Frontal cortex (tissue), 4 donors: Measurements from ENCODE around the gene SCGN. TPM values are rescaled to one million over a fixed set of nuclear protein-coding genes. Genes with fewer than 3 reads are reported as not detected.

Experiments used
- DNase-seq, 2 donors: peaks; one replicate each; pipeline ENCODE4 v3.0.0; 2012; ENCODE audit warnings: low spot score in 2 of 2
- FAIRE-seq: peaks from 2 replicates; lab custom pipeline; 2012; peaks lifted over from hg19 to GRCh38; lab: Jason Lieb, UNC
- total RNA-seq: library from RNA; depleted of rRNA; stranded (reverse); fragments of >200 nt; gene quantifications from one replicate; pipeline ENCODE4 v1.2.3, GENCODE V29; 2014
- donor health status: control.
- donor health status: control.
- donor health status: control.

Gene SCGN
- total RNA-seq, 1 donor from 2014 or later, result 30.2 TPM

GRCh38 chr6:25637960-25638434 is 14.0 kb upstream of the SCGN start:
- DNase-seq (no peak), FAIRE-seq (no peak)

- DNase-seq (no peak), FAIRE-seq (no peak)
Observed at GRCh38 chr6:25639653-25640052, 12.4 kb upstream of the SCGN start.

GRCh38 chr6:25640446-25640845 is 11.6 kb upstream of the SCGN start:
- no peak for FAIRE-seq
- no peak for DNase-seq

- DNase-seq, result no peak
- FAIRE-seq, result no peak
Observed at GRCh38 chr6:25640891-25641290, 11.1 kb upstream of the SCGN start.

- DNase-seq, result no peak
- FAIRE-seq, result no peak
Observed at GRCh38 chr6:25641377-25641776, 10.6 kb upstream of the SCGN start.

- FAIRE-seq (no peak), DNase-seq (no peak)
Observed at GRCh38 chr6:25641940-25642666, 9.9 kb upstream of the SCGN start.

- FAIRE-seq, result no peak
Observed at GRCh38 chr6:25642667-25643328, 9.2 kb upstream of the SCGN start.

GRCh38 chr6:25645916-25646315 is 6.1 kb upstream of the SCGN start:
- DNase-seq (no peak), FAIRE-seq (no peak)

More at GRCh38 chr6:25642667-25643328, 9.2 kb upstream of the SCGN start:
- no peak for DNase-seq

- DNase-seq (no peak), FAIRE-seq (no peak)
Observed at GRCh38 chr6:25649611-25650010, 2.4 kb upstream of the SCGN start.

GRCh38 chr6:25655723-25656122 is 3.7 kb downstream of the SCGN start:
- no peak for FAIRE-seq
- no peak for DNase-seq

GRCh38 chr6:25659633-25660368 is 7.8 kb downstream of the SCGN start:
- FAIRE-seq (no peak), DNase-seq (no peak)

GRCh38 chr6:25660512-25660911 is 8.5 kb downstream of the SCGN start:
- DNase-seq, result no peak
- no peak for FAIRE-seq

- no peak for DNase-seq
- no peak for FAIRE-seq
Observed at GRCh38 chr6:25661129-25661779, 9.2 kb downstream of the SCGN start.

GRCh38 chr6:25665455-25665854 is 13.4 kb downstream of the SCGN start:
- DNase-seq, result no peak
- no peak for FAIRE-seq

GRCh38 chr6:25669413-25669812 is 17.4 kb downstream of the SCGN start:
- no peak for DNase-seq
- no peak for FAIRE-seq

- no peak for FAIRE-seq
Observed at GRCh38 chr6:25670208-25670607, 18.2 kb downstream of the SCGN start.

GRCh38 chr6:25670793-25671513 is 18.9 kb downstream of the SCGN start:
- no peak for FAIRE-seq
- DNase-seq, result no peak

More at GRCh38 chr6:25670208-25670607, 18.2 kb downstream of the SCGN start:
- no peak for DNase-seq

- no peak for FAIRE-seq
- no peak for DNase-seq
Observed at GRCh38 chr6:25671652-25672051, 19.6 kb downstream of the SCGN start.

GRCh38 chr6:25675167-25675566 is 23.2 kb downstream of the SCGN start:
- FAIRE-seq, result no peak

GRCh38 chr6:25676775-25677174 is 24.8 kb downstream of the SCGN start:
- FAIRE-seq, result no peak
- no peak for DNase-seq

More at GRCh38 chr6:25675167-25675566, 23.2 kb downstream of the SCGN start:
- DNase-seq, result no peak
